Vagina (tissue), 2 donors: Measurements from ENCODE around the gene PBLD.

Experiments
- CTCF ChIP-seq, 3 experiments: fragments of 450-650 bp in 2 of 3; fragments of 200-600 bp in 1 of 3; sonication (generic) in 1 of 3; IDR thresholded peaks; one replicate each; pipeline ENCODE4 v1.5.1; 2017 to 2019; ENCODE audit warnings: antibody characterized with exemption in 3 of 3, mild to moderate bottlenecking in 2 of 3, moderate library complexity in 2 of 3
- POLR2A ChIP-seq, 2 donors: fragments of 450-650 bp; IDR thresholded peaks; one replicate each; pipeline ENCODE4 v1.6.1; 2017; ENCODE audit warnings: antibody characterized with exemption in 2 of 2, mild to moderate bottlenecking in 2 of 2, moderate library complexity in 2 of 2
- POLR2AphosphoS5 ChIP-seq, 2 donors: sonication (generic); formaldehyde crosslinking; IDR thresholded peaks; one replicate each; pipeline ENCODE4 v1.9.0; 2017; ENCODE audit warnings: antibody characterized with exemption in 2 of 2, mild to moderate bottlenecking in 2 of 2, low read depth in 1 of 2; ENCODE audit not compliant: insufficient read depth in 1 of 2

GRCh38 chr10:68336754-68337351 is 4.1 kb upstream of the PBLD start:
- TF ChIP-seq CTCF (IDR thresholded peaks at IDR 0.05) (no peak), POLR2A (IDR thresholded peaks at IDR 0.05) (no peak), POLR2AphosphoS5 (IDR thresholded peaks at IDR 0.05; ENCODE audit: insufficient read depth in 1 of 2, low read depth in 1 of 2) (no peak)
